Fibroblast of upper back skin (primary cell): ENCODE data around the gene RTL10.

Source experiments
- DNase-seq: peaks from one replicate; pipeline ENCODE4 v3.0.0-alpha.2; 2013

Gene RTL10

GRCh38 chr22:19821523-19822300, 33.0 kb downstream of the RTL10 start:
- DNase-seq = no peak

- DNase-seq = no peak
These were observed 33.7 kb downstream of the RTL10 start for GRCh38 chr22:19820880-19821522.

- DNase-seq = no peak
These were observed 34.5 kb downstream of the RTL10 start for GRCh38 chr22:19819911-19820879.

GRCh38 chr22:19819208-19819910, 35.3 kb downstream of the RTL10 start:
- DNase-seq = no peak

DNA sequence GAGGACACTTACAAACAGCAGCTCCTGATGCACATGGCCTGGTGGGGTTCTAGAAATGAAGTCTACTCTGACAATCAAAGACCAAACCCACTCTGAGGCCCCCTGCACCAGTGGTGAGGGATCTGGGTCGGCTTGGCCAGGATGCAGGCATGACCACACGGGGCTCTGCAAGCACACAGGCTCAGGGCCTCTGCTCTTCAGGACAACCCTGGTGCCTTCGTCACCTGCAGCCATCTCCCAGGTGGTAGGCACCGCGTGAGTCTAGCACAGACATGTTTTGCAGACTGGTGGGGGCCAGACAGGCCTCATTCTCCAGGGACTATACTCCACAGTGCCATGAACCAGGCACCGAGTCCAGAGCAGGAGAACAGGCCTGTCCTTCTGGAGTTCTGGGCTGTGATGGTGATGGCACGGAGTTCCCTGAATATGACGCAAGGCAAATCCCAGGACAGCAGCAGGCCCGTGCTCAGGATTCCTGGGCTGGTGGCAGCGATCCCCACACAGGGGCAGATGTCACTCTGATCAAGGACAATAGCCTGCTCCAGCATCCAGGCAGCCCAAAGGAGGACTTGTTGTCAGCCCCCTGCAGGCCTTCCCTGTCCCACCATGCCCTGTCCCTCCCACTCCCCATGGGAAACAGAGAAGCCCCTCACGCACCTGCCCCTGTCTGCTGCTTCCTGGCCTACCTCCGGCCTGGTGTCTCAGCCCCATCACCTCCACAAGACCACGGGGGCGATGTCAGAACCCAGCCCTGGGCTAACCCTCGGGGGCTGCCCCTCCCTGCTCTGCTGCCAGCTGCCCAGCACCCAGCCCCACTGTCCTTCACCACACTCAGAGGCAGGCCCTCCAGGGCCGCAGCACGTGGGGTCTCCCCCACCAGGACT, 36.1 kb downstream of the RTL10 start:
- DNase-seq = no peak

- no peak for DNase-seq
These were observed 38.1 kb downstream of the RTL10 start for GRCh38 chr22:19816372-19817119.

DNA sequence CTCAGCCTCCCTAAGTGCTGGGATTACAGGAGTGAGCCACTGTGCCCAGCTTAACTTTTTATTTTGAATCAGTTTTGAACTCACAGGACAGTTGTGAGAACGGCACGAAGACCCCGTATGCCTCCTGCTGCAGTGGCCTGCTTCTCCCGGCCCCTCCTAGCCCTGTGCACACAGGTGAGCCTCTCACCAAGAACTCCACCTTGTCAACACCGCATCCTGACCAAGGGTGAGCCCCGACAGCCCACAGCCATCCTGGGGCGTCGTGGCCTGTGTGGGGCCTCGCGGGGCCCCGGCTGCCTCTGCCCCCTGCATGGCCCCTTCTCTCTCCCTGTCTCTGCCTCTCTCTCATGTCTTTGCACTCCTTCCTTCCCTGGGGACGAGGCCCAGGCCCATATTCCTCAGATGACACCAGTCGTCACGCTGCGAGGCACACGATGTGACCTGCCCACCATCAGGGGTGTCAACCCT, 38.8 kb downstream of the RTL10 start:
- DNase-seq = no peak

- no peak for DNase-seq
These were observed 39.4 kb downstream of the RTL10 start for GRCh38 chr22:19815093-19815822.

- DNase-seq = no peak
These were observed 40.2 kb downstream of the RTL10 start for GRCh38 chr22:19814428-19814827.

- no peak for DNase-seq
These were observed 41.8 kb downstream of the RTL10 start for GRCh38 chr22:19812910-19813309.

GRCh38 chr22:19811811-19812771, 42.6 kb downstream of the RTL10 start:
- no peak for DNase-seq

DNA sequence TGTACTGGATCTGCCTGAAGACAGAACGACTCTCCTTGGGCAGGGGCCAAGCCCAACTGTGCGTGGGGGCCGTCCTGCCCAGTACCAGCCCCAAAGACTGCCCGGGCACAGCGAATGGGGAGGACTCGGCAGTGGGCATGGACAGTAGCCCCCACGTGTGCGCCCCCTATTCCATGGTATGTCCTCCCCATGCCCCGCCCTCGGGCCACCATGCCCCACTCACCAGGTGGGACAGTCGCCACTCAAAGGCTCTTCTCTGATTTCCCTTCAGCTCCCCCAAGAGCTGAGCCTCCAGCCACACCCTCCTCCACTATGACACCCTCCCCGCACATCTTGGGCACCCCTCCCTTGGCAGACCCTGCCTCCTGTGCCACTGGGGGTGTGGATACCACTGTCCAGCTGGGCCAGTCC, 43.5 kb downstream of the RTL10 start:
- DNase-seq = no peak

DNA sequence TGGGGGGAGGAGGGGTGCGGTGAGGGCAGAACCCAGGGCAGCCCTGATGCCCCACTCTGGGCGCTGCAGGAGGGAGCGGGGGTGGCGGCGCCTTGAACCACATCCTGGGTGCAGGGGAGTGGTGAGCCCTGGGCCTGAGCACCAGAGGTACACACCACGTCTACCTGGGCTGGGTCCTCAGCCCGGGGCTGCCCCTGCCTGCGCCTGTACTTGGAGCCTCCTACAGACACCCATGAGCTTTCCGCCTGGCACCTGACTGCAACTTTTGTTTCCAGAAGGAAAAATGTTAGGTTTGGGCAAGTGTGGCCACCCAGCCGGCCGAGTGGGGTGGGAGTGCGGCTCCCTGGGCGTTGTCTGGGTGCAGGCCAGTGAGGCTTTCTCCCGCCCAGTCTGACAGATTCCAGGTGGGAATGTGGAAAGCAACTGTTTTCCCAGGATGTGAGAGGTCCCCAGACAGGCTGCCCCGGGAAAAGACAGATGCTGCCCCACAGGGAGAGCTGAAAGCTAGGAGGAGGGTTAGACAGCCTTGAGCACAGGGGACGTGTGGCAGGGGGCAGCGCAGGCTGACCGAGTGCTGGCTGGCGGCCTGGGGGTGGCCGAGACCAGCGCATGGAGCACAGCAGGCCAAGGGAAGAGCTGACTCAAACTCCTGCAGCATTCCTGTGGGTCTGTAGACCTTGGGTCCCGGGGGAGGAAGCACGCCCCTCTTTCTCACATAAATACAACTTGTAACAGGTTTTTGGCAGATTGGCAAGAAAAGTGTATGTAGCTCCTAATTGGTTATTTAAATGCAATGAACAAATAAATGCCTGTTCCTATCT, 44.1 kb downstream of the RTL10 start:
- DNase-seq = peak; percentile 96

GRCh38 chr22:19809741-19810140, 44.9 kb downstream of the RTL10 start:
- DNase-seq = no peak

- DNase-seq = no peak
These were observed 45.7 kb downstream of the RTL10 start for GRCh38 chr22:19808873-19809478.

DNA sequence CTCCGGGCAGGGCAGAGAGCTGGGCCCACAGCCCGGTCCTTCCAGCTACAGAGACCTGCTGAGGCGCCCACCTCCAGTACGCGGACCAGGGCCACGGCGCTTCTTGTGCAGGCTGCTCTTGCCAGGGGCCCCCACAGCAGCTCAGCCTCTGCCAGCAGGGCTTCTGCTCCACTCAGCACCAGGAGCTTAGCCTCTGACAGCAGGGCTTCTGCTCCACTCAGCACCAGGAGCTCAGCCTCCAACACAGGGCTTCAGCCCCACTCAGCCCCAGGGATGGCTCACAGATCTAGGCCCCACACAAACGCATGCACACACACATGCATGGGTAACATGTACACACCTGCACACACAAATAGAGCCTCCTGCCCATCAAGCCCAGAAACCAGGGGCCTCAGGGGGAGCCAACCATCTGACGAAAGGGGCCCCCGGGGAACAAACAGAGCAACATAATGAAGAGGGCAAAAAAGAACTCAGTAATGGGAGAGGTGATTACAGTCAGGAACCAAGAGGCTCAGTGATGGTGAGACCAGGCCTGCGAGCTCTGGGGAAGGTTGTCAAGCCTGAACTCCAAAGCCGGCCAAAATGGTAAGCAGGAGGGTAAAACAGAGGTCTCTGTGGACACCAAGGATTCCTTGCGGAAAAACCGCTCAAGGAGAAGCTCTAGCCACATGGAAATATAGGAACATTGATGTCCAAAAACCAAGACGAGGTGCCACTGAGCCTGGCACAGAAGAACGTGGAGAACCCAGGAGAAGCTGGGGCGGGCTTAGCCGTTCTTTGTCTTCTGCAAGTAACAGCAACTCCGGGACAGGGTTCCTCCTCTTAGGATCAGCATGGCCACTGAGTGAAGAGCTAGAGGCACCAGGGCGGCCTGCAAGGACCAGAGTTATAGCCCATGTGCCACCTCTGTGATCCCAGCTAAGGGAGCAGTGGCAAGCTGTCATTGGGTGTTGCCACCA, 46.5 kb downstream of the RTL10 start:
- no peak for DNase-seq
